SK-N-SH (cell line): Measurements from ENCODE around the gene FAM240B. TPM values are rescaled to one million over a fixed set of nuclear protein-coding genes. Genes with fewer than 3 reads are reported as not detected.

Experiments used
- CTCF ChIA-PET: fragments of 300-600, 350-600 bp; formaldehyde crosslinking; extraction: SDS; loops from one replicate; lab custom pipeline; 2021; lab: Yijun Ruan, JAX
- POLR2A ChIA-PET: fragments of 350-600 bp; sonication (Branson Sonifier 250); formaldehyde crosslinking; extraction: SDS; loops from one replicate; lab custom pipeline; 2020; ENCODE audit warnings: antibody characterized with exemption, inconsistent platforms; lab: Yijun Ruan, JAX
- DNase-seq: peaks from one replicate; pipeline ENCODE4 v3.0.0; 2012
- H2AFZ ChIP-seq: fragments of 200-600 bp; sonication (generic); 2 replicates; pipeline ENCODE4 v1.8.1; 2016; ENCODE audit warnings: antibody characterized with exemption, mild to moderate bottlenecking, low read depth
- H3F3A ChIP-seq: fragments of 200-600 bp; sonication (generic); replicated peaks from 2 replicates; pipeline ENCODE3; 2016; ENCODE audit warnings: antibody characterized with exemption, mild to moderate bottlenecking; ENCODE audit not compliant: insufficient read depth
- H3K27ac ChIP-seq, 2 experiments: fragments of 200-500 bp in 1 of 2; fragments of 200-600 bp in 1 of 2; sonication (Bioruptor generic) in 1 of 2; sonication (generic), shearing (Covaris generic) in 1 of 2; 2 replicates each; pipeline versions ENCODE4 v1.5.1 to v1.6.1; 2014 to 2016; ENCODE audit warnings: low read depth in 2 of 2, inconsistent platforms in 1 of 2, low read length in 1 of 2, mild to moderate bottlenecking in 1 of 2, mixed read lengths in 1 of 2
- H3K27me3 ChIP-seq: fragments of 200-600 bp; sonication (generic), shearing (Covaris generic); 2 replicates; pipeline ENCODE4 v1.6.1; 2016; ENCODE audit warnings: mixed run types; ENCODE audit not compliant: insufficient read depth
- H3K36me3 ChIP-seq, 2 experiments: fragments of 200-500 bp in 1 of 2; fragments of 200-600 bp in 1 of 2; sonication (Bioruptor generic) in 1 of 2; sonication (generic) in 1 of 2; replicated peaks in 1 of 2; 2 replicates each; pipeline versions ENCODE3 to v1.5.1; 2014 to 2016; ENCODE audit warnings: low read length in 1 of 2, mild to moderate bottlenecking in 1 of 2; ENCODE audit not compliant: insufficient read depth in 2 of 2, control insufficient read depth in 1 of 2
- H3K4me1 ChIP-seq, 2 experiments: fragments of 200-500 bp in 1 of 2; fragments of 200-600 bp in 1 of 2; sonication (Bioruptor generic) in 1 of 2; sonication (generic), shearing (Covaris generic) in 1 of 2; 2 replicates each; pipeline versions ENCODE4 v1.5.1 to v1.6.1; 2014 to 2016; ENCODE audit warnings: low read depth in 1 of 2, low read length in 1 of 2, mixed run types in 1 of 2; ENCODE audit not compliant: insufficient read depth in 2 of 2, control insufficient read depth in 1 of 2
- H3K4me2 ChIP-seq: fragments of 200-600 bp; sonication (generic), shearing (Covaris generic); 2 replicates; pipeline ENCODE4 v1.6.1; 2017; ENCODE audit warnings: mixed run types
- H3K4me3 ChIP-seq, 2 experiments: fragments of 200-500 bp in 1 of 2; fragments of 200-600 bp in 1 of 2; sonication (Bioruptor generic) in 1 of 2; sonication (generic), shearing (Covaris generic) in 1 of 2; 2 replicates each; pipeline versions ENCODE4 v1.5.1 to v1.8.1; 2014 to 2016; ENCODE audit warnings: low read depth in 2 of 2, inconsistent platforms in 1 of 2, low read length in 1 of 2, mild to moderate bottlenecking in 1 of 2, mixed read lengths in 1 of 2, moderate library complexity in 1 of 2
- H3K79me2 ChIP-seq: fragments of 200-600 bp; sonication (generic); 2 replicates; pipeline ENCODE4 v1.8.1; 2017; ENCODE audit warnings: mild to moderate bottlenecking; ENCODE audit not compliant: insufficient read depth
- H3K9ac ChIP-seq: fragments of 200-600 bp; sonication (generic); 2 replicates; pipeline ENCODE4 v1.6.1; 2017; ENCODE audit warnings: mixed run types
- H3K9me2 ChIP-seq: fragments of 200-600 bp; sonication (generic); 2 replicates; pipeline ENCODE4 v1.6.1; 2017; ENCODE audit warnings: mixed run types
- H3K9me3 ChIP-seq: fragments of 200-600 bp; sonication (generic); 2 replicates; pipeline ENCODE4 v1.6.1; 2017; ENCODE audit warnings: mixed run types, mild to moderate bottlenecking, moderate library complexity
- H4K20me1 ChIP-seq: fragments of 200-600 bp; sonication (generic); 2 replicates; pipeline ENCODE4 v1.6.1; 2017; ENCODE audit warnings: mild to moderate bottlenecking, mixed run types; ENCODE audit not compliant: insufficient read depth
- ELF1 ChIP-seq: IDR thresholded peaks from 2 replicates; pipeline ENCODE4 v1.4.0; 2012
- EZH2phosphoT487 ChIP-seq: fragments of 200-600 bp; sonication (generic); IDR thresholded peaks from 2 replicates; pipeline ENCODE4 v1.6.1; 2017; ENCODE audit warnings: low read depth, mixed run types, mild to moderate bottlenecking, antibody characterized with exemption, moderate library complexity, borderline replicate concordance
- FOSL2 ChIP-seq: IDR thresholded peaks from 2 replicates; pipeline ENCODE4 v1.4.0; 2012; ENCODE audit warnings: low read depth, mild to moderate bottlenecking, moderate library complexity, borderline replicate concordance
- FOXM1 ChIP-seq: IDR thresholded peaks from 2 replicates; pipeline ENCODE4 v1.4.0; 2012; ENCODE audit warnings: low read depth, mild to moderate bottlenecking
- JUND ChIP-seq: IDR thresholded peaks from 2 replicates; pipeline ENCODE4 v1.4.0; 2012
- MXI1 ChIP-seq: IDR thresholded peaks from 2 replicates; pipeline ENCODE4 v1.6.1; 2012; ENCODE audit warnings: mild to moderate bottlenecking, low read depth, low read length, improper control_type of control experiment
- NFIC ChIP-seq: IDR thresholded peaks from 2 replicates; pipeline ENCODE4 v1.4.0; 2012; ENCODE audit warnings: borderline replicate concordance
- NRF1 ChIP-seq: IDR thresholded peaks from 2 replicates; pipeline ENCODE4 v1.6.1; 2012; ENCODE audit warnings: low read depth, mild to moderate bottlenecking, low read length
- POLR2AphosphoS5 ChIP-seq: IDR thresholded peaks from 2 replicates; pipeline ENCODE4 v1.6.1; 2012; ENCODE audit warnings: low read depth, low read length
- RAD21 ChIP-seq: IDR thresholded peaks from 2 replicates; pipeline ENCODE4 v1.6.1; 2012; ENCODE audit warnings: mild to moderate bottlenecking, low read length
- RCOR1 ChIP-seq: fragments of 150-350 bp; IDR thresholded peaks from 2 replicates; pipeline ENCODE4 v1.6.1; 2017; ENCODE audit warnings: antibody characterized with exemption, low read length
- SIN3A ChIP-seq: IDR thresholded peaks from 2 replicates; pipeline ENCODE4 v1.6.1; 2012; ENCODE audit warnings: low read depth, mild to moderate bottlenecking, low read length, moderate library complexity, borderline replicate concordance
- SMC3 ChIP-seq: IDR thresholded peaks from 2 replicates; pipeline ENCODE4 v1.6.1; 2012; ENCODE audit warnings: low read depth, low read length, improper control_type of control experiment
- TEAD4 ChIP-seq: IDR thresholded peaks from 2 replicates; pipeline ENCODE4 v1.4.0; 2012; ENCODE audit warnings: mild to moderate bottlenecking, borderline replicate concordance; ENCODE audit not compliant: insufficient read depth
- WGBS: methylation state at CpG from one replicate; pipeline ENCODE4 v1.1.6; 2017; ENCODE audit warnings: low lambda C conversion rate; 5-methylcytosine and 5-hydroxymethylcytosine counted together
- polyA plus RNA-seq, 3 experiments: library from polyadenylated mRNA; depleted of rRNA; stranded (reverse); fragments of >200 nt; gene quantifications; 2 replicates each; pipeline ENCODE4 v1.2.3, GENCODE V29; 2012
- TF ChIP-seq, protein P1 (sequence below): IDR thresholded peaks from 2 replicates; pipeline ENCODE4; 2012
- TF ChIP-seq, protein P2 (sequence below): IDR thresholded peaks from 2 replicates; pipeline ENCODE4 v1.6.1; 2012; ENCODE audit warnings: mild to moderate bottlenecking, low read depth, low read length, moderate library complexity
- TF ChIP-seq, protein P3 (sequence below): IDR thresholded peaks from 2 replicates; pipeline ENCODE4 v1.4.0; 2012; ENCODE audit warnings: low read depth
- TF ChIP-seq, protein P4 (sequence below): IDR thresholded peaks from 2 replicates; pipeline ENCODE4 v1.4.0; 2012; ENCODE audit warnings: low read depth, borderline replicate concordance
- TF ChIP-seq, protein P5 (sequence below): IDR thresholded peaks from 2 replicates; pipeline ENCODE4 v1.4.0; 2012; ENCODE audit warnings: low read depth, borderline replicate concordance

Gene FAM240B
- polyA plus RNA-seq, 1 of the 3 experiments (the other 2 are of a cell fraction), result not detected

DNA sequence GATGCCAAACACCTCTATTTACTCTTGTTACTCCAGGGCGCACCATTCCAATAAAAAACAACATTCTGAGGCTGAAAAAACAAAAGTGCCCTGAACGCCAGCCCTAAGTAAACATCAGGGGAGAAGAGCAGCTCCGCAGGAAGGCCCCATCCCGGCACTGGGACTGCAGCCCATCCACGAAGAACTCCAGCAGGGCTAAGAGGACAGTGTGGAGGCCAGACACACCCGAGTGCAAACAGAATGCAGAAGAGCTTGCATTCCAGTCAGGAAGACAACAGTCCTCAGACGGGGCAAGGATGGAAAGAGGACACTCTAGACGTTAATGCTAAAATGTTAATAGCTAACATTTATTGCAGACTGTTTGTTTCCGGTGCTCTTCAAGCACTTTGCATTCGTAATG lies 33.0 kb downstream of the FAM240B start:
- H3K36me3 ChIP-seq, result no peaks in the 10 kb centered on the region
- DNase-seq, result no peak
- no peaks in the 10 kb centered on the region for H3F3A ChIP-seq
- H4K20me1 ChIP-seq, result no peaks in the 10 kb centered on the region
- no peak overlapping the region for H3K4me2 ChIP-seq
- no peaks in the 10 kb centered on the region for H3K27me3 ChIP-seq
- no peaks in the 10 kb centered on the region for H3K9me3 ChIP-seq
- H2AFZ ChIP-seq, result no peak overlapping the region
- WGBS, result 47% methylated on average over 10 of the region's 10 CpGs
- H3K9me2 ChIP-seq, result no peaks in the 10 kb centered on the region
- no peaks in the 10 kb centered on the region for H3K79me2 ChIP-seq
- POLR2A ChIA-PET, result no interaction called here
- H3K27ac ChIP-seq, result no peak overlapping the region
- TF ChIP-seq, protein P1, sequence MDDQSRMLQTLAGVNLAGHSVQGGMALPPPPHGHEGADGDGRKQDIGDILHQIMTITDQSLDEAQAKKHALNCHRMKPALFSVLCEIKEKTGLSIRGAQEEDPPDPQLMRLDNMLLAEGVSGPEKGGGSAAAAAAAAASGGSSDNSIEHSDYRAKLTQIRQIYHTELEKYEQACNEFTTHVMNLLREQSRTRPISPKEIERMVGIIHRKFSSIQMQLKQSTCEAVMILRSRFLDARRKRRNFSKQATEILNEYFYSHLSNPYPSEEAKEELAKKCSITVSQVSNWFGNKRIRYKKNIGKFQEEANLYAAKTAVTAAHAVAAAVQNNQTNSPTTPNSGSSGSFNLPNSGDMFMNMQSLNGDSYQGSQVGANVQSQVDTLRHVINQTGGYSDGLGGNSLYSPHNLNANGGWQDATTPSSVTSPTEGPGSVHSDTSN, result no peak
- TF ChIP-seq, protein P2, sequence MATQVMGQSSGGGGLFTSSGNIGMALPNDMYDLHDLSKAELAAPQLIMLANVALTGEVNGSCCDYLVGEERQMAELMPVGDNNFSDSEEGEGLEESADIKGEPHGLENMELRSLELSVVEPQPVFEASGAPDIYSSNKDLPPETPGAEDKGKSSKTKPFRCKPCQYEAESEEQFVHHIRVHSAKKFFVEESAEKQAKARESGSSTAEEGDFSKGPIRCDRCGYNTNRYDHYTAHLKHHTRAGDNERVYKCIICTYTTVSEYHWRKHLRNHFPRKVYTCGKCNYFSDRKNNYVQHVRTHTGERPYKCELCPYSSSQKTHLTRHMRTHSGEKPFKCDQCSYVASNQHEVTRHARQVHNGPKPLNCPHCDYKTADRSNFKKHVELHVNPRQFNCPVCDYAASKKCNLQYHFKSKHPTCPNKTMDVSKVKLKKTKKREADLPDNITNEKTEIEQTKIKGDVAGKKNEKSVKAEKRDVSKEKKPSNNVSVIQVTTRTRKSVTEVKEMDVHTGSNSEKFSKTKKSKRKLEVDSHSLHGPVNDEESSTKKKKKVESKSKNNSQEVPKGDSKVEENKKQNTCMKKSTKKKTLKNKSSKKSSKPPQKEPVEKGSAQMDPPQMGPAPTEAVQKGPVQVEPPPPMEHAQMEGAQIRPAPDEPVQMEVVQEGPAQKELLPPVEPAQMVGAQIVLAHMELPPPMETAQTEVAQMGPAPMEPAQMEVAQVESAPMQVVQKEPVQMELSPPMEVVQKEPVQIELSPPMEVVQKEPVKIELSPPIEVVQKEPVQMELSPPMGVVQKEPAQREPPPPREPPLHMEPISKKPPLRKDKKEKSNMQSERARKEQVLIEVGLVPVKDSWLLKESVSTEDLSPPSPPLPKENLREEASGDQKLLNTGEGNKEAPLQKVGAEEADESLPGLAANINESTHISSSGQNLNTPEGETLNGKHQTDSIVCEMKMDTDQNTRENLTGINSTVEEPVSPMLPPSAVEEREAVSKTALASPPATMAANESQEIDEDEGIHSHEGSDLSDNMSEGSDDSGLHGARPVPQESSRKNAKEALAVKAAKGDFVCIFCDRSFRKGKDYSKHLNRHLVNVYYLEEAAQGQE, result no peak
- TF ChIP-seq NRF1, result no peak
- TF ChIP-seq SMC3, result no peak
- no peak for TF ChIP-seq JUND
- TF ChIP-seq, protein P3, sequence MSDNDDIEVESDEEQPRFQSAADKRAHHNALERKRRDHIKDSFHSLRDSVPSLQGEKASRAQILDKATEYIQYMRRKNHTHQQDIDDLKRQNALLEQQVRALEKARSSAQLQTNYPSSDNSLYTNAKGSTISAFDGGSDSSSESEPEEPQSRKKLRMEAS, result no peak
- TF ChIP-seq TEAD4, result no peak
- CTCF ChIA-PET, result no interaction called here
- no peak overlapping the region for H3K9ac ChIP-seq
- peaks cover 7 to 20% of the 10 kb centered on the region in 2 experiments; a peak in 2 of 4 replicates for H3K4me1 ChIP-seq
- no peak overlapping the region for H3K4me3 ChIP-seq

DNA sequence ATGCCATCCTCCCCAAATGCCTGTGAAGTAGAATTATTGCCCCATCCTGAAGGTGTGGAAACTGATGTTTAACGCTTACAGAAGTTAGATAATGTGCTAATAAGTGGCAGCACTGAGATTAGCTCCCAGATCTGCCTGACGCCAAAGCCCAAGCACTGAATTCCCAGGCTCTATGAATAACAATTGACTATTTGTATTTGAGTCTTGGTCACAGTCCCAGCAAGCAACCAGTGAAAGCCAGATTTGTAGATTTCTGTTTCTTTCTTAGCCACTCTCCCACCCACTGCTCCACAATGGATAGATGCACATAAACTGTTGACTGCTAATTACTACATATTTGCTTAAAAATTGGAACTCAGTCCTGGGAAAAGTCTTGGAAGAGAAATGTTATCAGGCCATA lies 34.4 kb downstream of the FAM240B start:
- POLR2A ChIA-PET, result no interaction called here
- 44% methylated on average over 2 of the region's 2 CpGs for WGBS
- CTCF ChIA-PET, result interaction anchor here (1.0 kb wide), 1 partner anchor 24 kb away, joined by 3 read pairs; no protein-coding TSS in a partner anchor

More for the DNA sequence above, 34.4 kb downstream of the FAM240B start:
- Histone ChIP-seq H2AFZ (no peak overlapping the region), H3F3A (no peaks in the 10 kb centered on the region), H3K36me3 (no peaks in the 10 kb centered on the region), H3K27ac (no peak overlapping the region), H3K9ac (no peak overlapping the region), H4K20me1 (no peaks in the 10 kb centered on the region), H3K4me1 (peaks cover 7 to 19% of the 10 kb centered on the region in 2 experiments; a peak in 2 of 4 replicates), H3K79me2 (no peaks in the 10 kb centered on the region), H3K9me3 (no peaks in the 10 kb centered on the region), H3K4me2 (no peak overlapping the region), H3K27me3 (no peaks in the 10 kb centered on the region), H3K9me2 (no peaks in the 10 kb centered on the region), H3K4me3 (no peak overlapping the region)
- no peak for DNase-seq
- TF ChIP-seq SMC3 (no peak), RCOR1 (no peak), TEAD4 (no peak), FOSL2 (no peak), RAD21 (no peak), SIN3A (no peak), ELF1 (no peak), MXI1 (no peak), JUND (no peak), EZH2phosphoT487 (no peak), POLR2AphosphoS5 (no peak), FOXM1 (no peak), NRF1 (no peak), NFIC (no peak)
- TF ChIP-seq, protein P4, sequence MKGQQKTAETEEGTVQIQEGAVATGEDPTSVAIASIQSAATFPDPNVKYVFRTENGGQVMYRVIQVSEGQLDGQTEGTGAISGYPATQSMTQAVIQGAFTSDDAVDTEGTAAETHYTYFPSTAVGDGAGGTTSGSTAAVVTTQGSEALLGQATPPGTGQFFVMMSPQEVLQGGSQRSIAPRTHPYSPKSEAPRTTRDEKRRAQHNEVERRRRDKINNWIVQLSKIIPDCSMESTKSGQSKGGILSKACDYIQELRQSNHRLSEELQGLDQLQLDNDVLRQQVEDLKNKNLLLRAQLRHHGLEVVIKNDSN, result no peak
- TF ChIP-seq, protein P5, sequence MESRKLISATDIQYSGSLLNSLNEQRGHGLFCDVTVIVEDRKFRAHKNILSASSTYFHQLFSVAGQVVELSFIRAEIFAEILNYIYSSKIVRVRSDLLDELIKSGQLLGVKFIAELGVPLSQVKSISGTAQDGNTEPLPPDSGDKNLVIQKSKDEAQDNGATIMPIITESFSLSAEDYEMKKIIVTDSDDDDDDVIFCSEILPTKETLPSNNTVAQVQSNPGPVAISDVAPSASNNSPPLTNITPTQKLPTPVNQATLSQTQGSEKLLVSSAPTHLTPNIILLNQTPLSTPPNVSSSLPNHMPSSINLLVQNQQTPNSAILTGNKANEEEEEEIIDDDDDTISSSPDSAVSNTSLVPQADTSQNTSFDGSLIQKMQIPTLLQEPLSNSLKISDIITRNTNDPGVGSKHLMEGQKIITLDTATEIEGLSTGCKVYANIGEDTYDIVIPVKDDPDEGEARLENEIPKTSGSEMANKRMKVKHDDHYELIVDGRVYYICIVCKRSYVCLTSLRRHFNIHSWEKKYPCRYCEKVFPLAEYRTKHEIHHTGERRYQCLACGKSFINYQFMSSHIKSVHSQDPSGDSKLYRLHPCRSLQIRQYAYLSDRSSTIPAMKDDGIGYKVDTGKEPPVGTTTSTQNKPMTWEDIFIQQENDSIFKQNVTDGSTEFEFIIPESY, result no peak
- TF ChIP-seq, all 33 proteins: peak for 0
